Esophagus (tissue), 2 donors: Measurements from ENCODE around the gene C4A. TPM values are rescaled to one million over a fixed set of nuclear protein-coding genes. Genes with fewer than 3 reads are reported as not detected.
A peak's percentile ranks its signal among the peaks of the same experiment; 100 is the strongest.
"Not testable (repeated sequence)": the region's sequence is repeated elsewhere in the genome, so short reads cannot be mapped to it uniquely, and the experiment has no call there.

Source experiments
- H3K27ac ChIP-seq, 2 donors: one replicate each; pipeline ENCODE4 v1.5.1; 2013; ENCODE audit warnings: low read depth in 2 of 2, mild to moderate bottlenecking in 2 of 2, inconsistent platforms in 1 of 2, low read length in 1 of 2, moderate library complexity in 1 of 2
- H3K27me3 ChIP-seq, 2 donors: one replicate each; pipeline ENCODE4 v1.6.1; 2013; ENCODE audit warnings: low read length in 2 of 2, control low read depth in 1 of 2, mild to moderate bottlenecking in 1 of 2; ENCODE audit not compliant: insufficient read depth in 2 of 2, control insufficient read depth in 1 of 2
- H3K36me3 ChIP-seq, 2 donors: one replicate each; pipeline ENCODE4 v1.6.1; 2013; ENCODE audit warnings: low read length in 1 of 2; ENCODE audit not compliant: control insufficient read depth in 2 of 2, insufficient read depth in 2 of 2
- H3K4me1 ChIP-seq, 2 donors: one replicate each; pipeline ENCODE4 v1.6.1; 2013; ENCODE audit warnings: low read length in 1 of 2; ENCODE audit not compliant: control insufficient read depth in 2 of 2, insufficient read depth in 2 of 2
- H3K4me3 ChIP-seq, 2 donors: one replicate each; pipeline ENCODE4 v1.5.1; 2013; ENCODE audit warnings: low read length in 2 of 2, mild to moderate bottlenecking in 2 of 2, low read depth in 1 of 2, moderate library complexity in 1 of 2
- H3K9me3 ChIP-seq, 2 donors: one replicate each; pipeline ENCODE4 v1.6.1; 2013; ENCODE audit warnings: mild to moderate bottlenecking in 2 of 2, low read depth in 1 of 2, low read length in 1 of 2, moderate library complexity in 1 of 2; ENCODE audit not compliant: control insufficient read depth in 2 of 2, insufficient read depth in 1 of 2
- WGBS, 2 donors: extraction: QIAGEN DNeasy Blood & Tissue Kit; methylation state at CpG; one replicate each; pipeline ENCODE4 v1.1.7; 2013; 5-methylcytosine and 5-hydroxymethylcytosine counted together
- polyA plus RNA-seq, 2 donors: library from polyadenylated mRNA; stranded (reverse); fragments of 200-250 nt; gene quantifications; one replicate each; pipeline ENCODE4 v1.2.3, GENCODE V29; 2013
- donor health status: healthy with polysubstance abuse.
- donor health status: Bipolar disorder and iron deficiency.

C4A gene
- 10 to 100 TPM in 1 of 2 donors, 1 to 10 TPM in 1; 6.9 to 13.1 TPM for polyA plus RNA-seq

DNA sequence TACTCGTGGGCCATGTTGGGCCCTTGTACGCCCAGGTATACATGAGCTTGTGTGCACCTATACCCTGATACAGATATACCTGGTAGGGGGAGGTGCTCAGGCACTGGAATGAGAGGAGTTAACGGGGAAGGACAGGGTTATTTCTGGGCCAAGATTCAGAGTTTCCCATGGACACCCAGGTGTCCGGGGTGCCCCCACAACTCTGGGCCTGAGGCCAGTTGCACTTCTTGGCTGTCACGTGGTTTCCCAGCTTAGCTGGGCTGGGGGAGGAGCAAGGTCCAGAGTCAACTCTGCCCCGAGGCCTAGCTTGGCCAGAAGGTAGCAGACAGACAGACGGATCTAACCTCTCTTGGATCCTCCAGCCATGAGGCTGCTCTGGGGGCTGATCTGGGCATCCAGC, at the start of gene C4A:
C4A (plus strand) TSS at position 314 of the 400 bp plus-strand sequence; CDS start at position 365, 51 bp downstream.
- not testable (repeated sequence) for H3K4me3 ChIP-seq, H3K27me3 ChIP-seq, H3K27ac ChIP-seq, H3K9me3 ChIP-seq, H3K4me1 ChIP-seq, H3K36me3 ChIP-seq
- no CpG with 5 or more reads among the region's 7 CpGs for WGBS, 2 donors

- not testable (repeated sequence) for H3K36me3 ChIP-seq, H3K4me3 ChIP-seq, H3K4me1 ChIP-seq, H3K27me3 ChIP-seq, H3K9me3 ChIP-seq, H3K27ac ChIP-seq
- 91 to 93% methylated on average over 15 to 32 of the region's 32 CpGs for WGBS, 2 donors
Observed at GRCh38 chr6:31932137-31932536, 49.7 kb upstream of the C4A start.

GRCh38 chr6:31933537-31933936, 48.3 kb upstream of the C4A start:
- no peak overlapping the region for H3K27ac ChIP-seq
- no peaks in the 10 kb centered on the region for H3K36me3 ChIP-seq
- no peak overlapping the region for H3K4me3 ChIP-seq
- H3K27me3 ChIP-seq = no peaks in the 10 kb centered on the region
- no peaks in the 10 kb centered on the region for H3K9me3 ChIP-seq
- 89 to 90% methylated on average over 19 of the region's 19 CpGs for WGBS, 2 donors
- peaks cover 0 to 1% of the 10 kb centered on the region in 2 donors for H3K4me1 ChIP-seq

DNA sequence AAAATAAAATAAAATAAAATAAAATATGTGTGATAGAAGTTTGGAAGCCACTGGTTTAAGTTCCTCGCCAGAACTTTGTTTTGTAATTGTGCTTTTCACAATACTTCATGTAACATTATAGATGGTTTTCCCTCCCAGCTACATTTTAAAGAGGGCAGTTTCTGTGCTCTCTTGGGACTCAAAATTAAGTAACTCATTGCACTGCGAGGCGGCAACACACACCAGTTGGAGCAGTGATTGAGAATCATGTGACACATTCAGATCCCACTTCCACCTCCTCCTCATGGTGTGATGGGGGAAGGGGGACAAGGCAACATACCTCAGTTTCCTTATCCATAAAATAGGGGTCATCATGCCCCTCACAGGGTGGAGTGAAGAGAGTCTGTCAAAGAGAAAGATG, 46.8 kb upstream of the C4A start:
- Histone ChIP-seq H3K4me1 (peaks cover 0 to 1% of the 10 kb centered on the region in 2 donors), H3K27me3 (no peaks in the 10 kb centered on the region)
- WGBS, 2 donors = 85 to 87% methylated on average over 3 of the region's 3 CpGs

GRCh38 chr6:31935823-31936222, 46.0 kb upstream of the C4A start:
- H3K4me3 ChIP-seq = no peak overlapping the region
- H3K9me3 ChIP-seq = no peaks in the 10 kb centered on the region
- no peaks in the 10 kb centered on the region for H3K27me3 ChIP-seq
- no peaks in the 10 kb centered on the region for H3K36me3 ChIP-seq
- no peak overlapping the region for H3K27ac ChIP-seq
- 81 to 85% methylated on average over 9 of the region's 9 CpGs for WGBS, 2 donors
- H3K4me1 ChIP-seq = peaks cover 0 to 1% of the 10 kb centered on the region in 2 donors

More for the DNA sequence above, 46.8 kb upstream of the C4A start:
- H3K36me3 ChIP-seq = no peaks in the 10 kb centered on the region
- H3K4me3 ChIP-seq = no peak overlapping the region
- H3K9me3 ChIP-seq = no peaks in the 10 kb centered on the region
- H3K27ac ChIP-seq = no peak overlapping the region

DNA sequence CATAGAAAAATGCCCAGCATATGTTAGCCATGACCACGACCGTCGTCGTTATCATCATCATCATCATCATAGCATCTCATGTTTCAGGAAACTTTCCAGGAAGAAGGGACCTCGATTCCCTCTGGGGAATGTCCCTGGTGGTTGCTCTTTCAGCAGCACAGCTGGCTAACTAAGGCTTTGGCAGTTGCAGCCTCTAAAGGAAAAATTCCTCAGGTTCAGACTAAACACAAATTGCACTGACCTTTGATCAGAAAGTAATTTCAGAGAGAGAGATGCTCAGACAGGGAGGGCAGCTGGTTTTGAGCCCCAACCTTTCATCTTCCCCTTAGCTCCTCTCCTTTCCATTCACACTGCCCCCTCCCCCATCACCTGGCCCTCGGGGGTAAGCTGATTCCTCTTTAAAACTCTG, 41.6 kb upstream of the C4A start:
- Histone ChIP-seq H3K4me3 (no peak overlapping the region), H3K9me3 (no peaks in the 10 kb centered on the region), H3K27ac (no peak overlapping the region), H3K36me3 (no peaks in the 10 kb centered on the region), H3K4me1 (peaks cover 0 to 7% of the 10 kb centered on the region in 2 donors), H3K27me3 (no peaks in the 10 kb centered on the region)
- WGBS, 2 donors = 14 to 17% methylated on average over 6 of the region's 6 CpGs

GRCh38 chr6:31943742-31944141, 38.1 kb upstream of the C4A start:
- peaks cover 0 to 20% of the 10 kb centered on the region in 2 donors for H3K4me1 ChIP-seq
- H3K4me3 ChIP-seq = no peak overlapping the region
- H3K9me3 ChIP-seq = no peaks in the 10 kb centered on the region
- H3K36me3 ChIP-seq = no peaks in the 10 kb centered on the region
- H3K27ac ChIP-seq = no peak overlapping the region
- H3K27me3 ChIP-seq = no peaks in the 10 kb centered on the region
- WGBS, 2 donors = 84 to 88% methylated on average over 3 of the region's 3 CpGs

DNA sequence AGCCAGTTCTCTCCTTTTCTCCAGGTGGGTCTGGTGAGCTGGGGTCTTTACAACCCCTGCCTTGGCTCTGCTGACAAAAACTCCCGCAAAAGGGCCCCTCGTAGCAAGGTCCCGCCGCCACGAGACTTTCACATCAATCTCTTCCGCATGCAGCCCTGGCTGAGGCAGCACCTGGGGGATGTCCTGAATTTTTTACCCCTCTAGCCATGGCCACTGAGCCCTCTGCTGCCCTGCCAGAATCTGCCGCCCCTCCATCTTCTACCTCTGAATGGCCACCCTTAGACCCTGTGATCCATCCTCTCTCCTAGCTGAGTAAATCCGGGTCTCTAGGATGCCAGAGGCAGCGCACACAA, 36.7 kb upstream of the C4A start:
- Histone ChIP-seq H3K4me1 (peaks cover 0 to 20% of the 10 kb centered on the region in 2 donors), H3K4me3 (peak overlapping the region in 1 of 2 donors; percentile 10), H3K36me3 (no peaks in the 10 kb centered on the region)

GRCh38 chr6:31945507-31946369, 36.1 kb upstream of the C4A start, which contains the start of gene CFB:
Gene CFB (plus strand): TSS chr6:31946095. CDS start chr6:31946222, 127 bp downstream.
- no peaks in the 10 kb centered on the region for H3K36me3 ChIP-seq
- peak within 1 kb of the TSS; percentile 84 to 94 for H3K27ac ChIP-seq
- peak within 1 kb of the TSS; percentile 10 to 17 for H3K4me3 ChIP-seq
- WGBS, 2 donors = 18 to 19% methylated on average over 11 of the region's 11 CpGs
- H3K9me3 ChIP-seq = no peaks in the 10 kb centered on the region
- H3K27me3 ChIP-seq = no peaks in the 10 kb centered on the region
- H3K4me1 ChIP-seq = peaks cover 0 to 20% of the 10 kb centered on the region in 2 donors

More for the DNA sequence above, 36.7 kb upstream of the C4A start:
- Histone ChIP-seq H3K27me3 (no peaks in the 10 kb centered on the region), H3K27ac (peak overlapping the region; percentile 84 to 94), H3K9me3 (no peaks in the 10 kb centered on the region)
- 38 to 40% methylated on average over 9 of the region's 9 CpGs for WGBS, 2 donors
